SK-N-SH treated with all-trans-retinoic acid at 6 μM for 48 hours (cell line): ENCODE results near the gene LRRFIP1.
"Not testable (repeated sequence)": the region's sequence is repeated elsewhere in the genome, so short reads cannot be mapped to it uniquely, and the experiment has no call there.

ENCODE experiments used
- ATAC-seq: fragments of 200-7000 bp; cut with Tn5 transposase; 3 replicates; pipeline ENCODE4 v1.9.1; 2020; ENCODE audit warnings: mild to moderate bottlenecking, moderate library complexity
- ARNTL ChIP-seq: fragments of 450-650 bp; formaldehyde crosslinking; IDR thresholded peaks from 2 replicates; pipeline ENCODE4 v1.5.0; 2020; ENCODE audit warnings: low read depth, mild to moderate bottlenecking, moderate library complexity, borderline replicate concordance
- BACH2 ChIP-seq: fragments of 250-450 bp; sonication (Bioruptor Pico); IDR thresholded peaks from 2 replicates; pipeline ENCODE4 v1.9.0; 2021; ENCODE audit warnings: mild to moderate bottlenecking, borderline replicate concordance
- CREB5 ChIP-seq: fragments of 250-450 bp; sonication (Bioruptor Pico); IDR thresholded peaks from 2 replicates; pipeline ENCODE4 v1.5.1; 2020; ENCODE audit warnings: low read depth, mild to moderate bottlenecking, moderate library complexity
- CSRNP3 ChIP-seq: fragments of 250-450 bp; sonication (Bioruptor Pico); IDR thresholded peaks from 2 replicates; pipeline ENCODE4 v1.5.1; 2021; ENCODE audit warnings: mild to moderate bottlenecking, moderate library complexity
- ESRRG ChIP-seq: fragments of 250-450 bp; sonication (Bioruptor Pico); IDR thresholded peaks from 2 replicates; pipeline ENCODE4 v1.6.1; 2021; ENCODE audit warnings: mild to moderate bottlenecking
- GLIS3 ChIP-seq: fragments of 250-450 bp; sonication (Bioruptor Pico); IDR thresholded peaks from 2 replicates; pipeline ENCODE4 v1.5.0; 2020; ENCODE audit warnings: mild to moderate bottlenecking, moderate library complexity
- OSR1 ChIP-seq: fragments of 250-450 bp; sonication (Bioruptor Pico); IDR thresholded peaks from 2 replicates; pipeline ENCODE4 v1.8.0; 2022; ENCODE audit warnings: moderate library complexity, mild to moderate bottlenecking, inconsistent platforms
- PATZ1 ChIP-seq: fragments of 250-450 bp; sonication (Bioruptor Pico); IDR thresholded peaks from 2 replicates; pipeline ENCODE4 v1.8.0; 2020; ENCODE audit warnings: mild to moderate bottlenecking, moderate library complexity, borderline replicate concordance
- PPARA ChIP-seq: fragments of 250-450 bp; sonication (Bioruptor Pico); IDR thresholded peaks from 2 replicates; pipeline ENCODE4 v1.5.0; 2020; ENCODE audit warnings: mild to moderate bottlenecking, borderline replicate concordance
- RARB ChIP-seq: fragments of 250-450 bp; sonication (Bioruptor Pico); IDR thresholded peaks from 2 replicates; pipeline ENCODE4 v1.8.0; 2021; ENCODE audit warnings: mild to moderate bottlenecking, moderate library complexity
- SNAI2 ChIP-seq: fragments of 250-450 bp; sonication (Bioruptor Pico); IDR thresholded peaks from 2 replicates; pipeline ENCODE4 v1.5.0; 2020; ENCODE audit warnings: mild to moderate bottlenecking, moderate library complexity
- TCF4 ChIP-seq: fragments of 250-450 bp; sonication (Bioruptor Pico); IDR thresholded peaks from 2 replicates; pipeline ENCODE4 v1.8.0; 2021; ENCODE audit warnings: mild to moderate bottlenecking, moderate library complexity, borderline replicate concordance
- TOX ChIP-seq: fragments of 250-450 bp; sonication (Bioruptor Pico); IDR thresholded peaks from 2 replicates; pipeline ENCODE4 v1.8.0; 2021; ENCODE audit warnings: mild to moderate bottlenecking, moderate library complexity, borderline replicate concordance
- ZC3H10 ChIP-seq: fragments of 250-450 bp; sonication (Bioruptor Pico); IDR thresholded peaks from 2 replicates; pipeline ENCODE4 v1.5.1; 2021; ENCODE audit warnings: mild to moderate bottlenecking, moderate library complexity
- ZFP3 ChIP-seq: fragments of 250-450 bp; sonication (Bioruptor Pico); IDR thresholded peaks from 2 replicates; pipeline ENCODE4 v1.5.0; 2020; ENCODE audit warnings: mild to moderate bottlenecking, moderate library complexity
- ZNF565 ChIP-seq: fragments of 450-650 bp; formaldehyde crosslinking; conservative IDR thresholded peaks from 2 replicates; pipeline ENCODE4 v1.5.0; 2020; ENCODE audit warnings: low read depth, mild to moderate bottlenecking, moderate library complexity
- ZNF70 ChIP-seq: fragments of 450-650 bp; formaldehyde crosslinking; IDR thresholded peaks from 2 replicates; pipeline ENCODE4 v1.5.0; 2020; ENCODE audit warnings: mild to moderate bottlenecking, moderate library complexity
- ZNF8 ChIP-seq: fragments of 450-650 bp; formaldehyde crosslinking; IDR thresholded peaks from 2 replicates; pipeline ENCODE4 v1.5.0; 2020; ENCODE audit warnings: mild to moderate bottlenecking, moderate library complexity
- TF ChIP-seq, protein P1 (sequence below): fragments of 250-450 bp; sonication (Bioruptor Pico); IDR thresholded peaks from 2 replicates; pipeline ENCODE4 v1.8.0; 2021; ENCODE audit warnings: low read depth, mild to moderate bottlenecking, moderate library complexity, borderline replicate concordance
- TF ChIP-seq, protein P2 (sequence below): fragments of 250-450 bp; sonication (Bioruptor Pico); IDR thresholded peaks from 2 replicates; pipeline ENCODE4 v1.5.0; 2020; ENCODE audit warnings: mild to moderate bottlenecking, moderate library complexity

The LRRFIP1 gene

GRCh38 chr2:237782181-237782580, 154.8 kb downstream of the LRRFIP1 start (continued):
- TF ChIP-seq ARNTL (CRISPR knock-in tag) (no peak), ZNF70 (CRISPR knock-in tag) (no peak), TOX (CRISPR knock-in tag) (no peak), CREB5 (no peak), GLIS3 (CRISPR knock-in tag) (no peak), TCF4 (no peak)

GRCh38 chr2:237783678-237784077, 156.3 kb downstream of the LRRFIP1 start:
- ATAC-seq: not testable (repeated sequence)
- 0 out of 2 replicates have a peak, but pooled peaks have one; percentile 40 for TF ChIP-seq ZNF8 (CRISPR knock-in tag)

- TF ChIP-seq TOX (CRISPR knock-in tag) (no peak), PPARA (CRISPR knock-in tag) (no peak), SNAI2 (CRISPR knock-in tag) (no peak), ZNF8 (CRISPR knock-in tag) (no peak), ZC3H10 (CRISPR knock-in tag) (no peak), ESRRG (CRISPR knock-in tag) (no peak), ZNF565 (CRISPR knock-in tag) (no peak), ARNTL (CRISPR knock-in tag) (no peak), GLIS3 (CRISPR knock-in tag) (no peak), CREB5 (no peak), ZNF70 (CRISPR knock-in tag) (no peak)
- no peak for ATAC-seq
Observed at GRCh38 chr2:237786936-237787335, 159.5 kb downstream of the LRRFIP1 start.

DNA sequence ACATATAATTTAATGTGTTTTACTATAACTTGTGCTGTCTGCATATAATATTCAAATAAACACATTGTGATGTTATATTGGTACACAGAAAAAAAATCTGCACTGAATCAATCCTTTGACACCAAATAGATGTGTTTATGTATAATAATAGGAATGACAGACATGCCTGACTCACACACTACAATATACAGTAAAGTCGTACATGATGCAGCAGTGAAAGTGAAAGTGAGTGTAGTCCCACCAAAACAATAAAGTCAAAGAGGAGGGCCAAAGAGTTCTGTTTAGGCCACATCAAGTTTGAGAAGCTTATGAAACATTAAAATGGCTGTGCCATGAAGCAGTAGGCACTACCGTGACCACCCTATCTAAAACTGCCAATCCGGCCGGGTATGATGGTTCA, 163.0 kb downstream of the LRRFIP1 start:
- no peak for ATAC-seq
- no peak for TF ChIP-seq OSR1 (CRISPR knock-in tag)
- TF ChIP-seq TCF4: no peak
- no peak for TF ChIP-seq ZC3H10 (CRISPR knock-in tag)
- no peak for TF ChIP-seq ZNF565 (CRISPR knock-in tag)
- no peak for TF ChIP-seq ZFP3 (CRISPR knock-in tag)
- no peak for TF ChIP-seq RARB
- TF ChIP-seq, protein P1, sequence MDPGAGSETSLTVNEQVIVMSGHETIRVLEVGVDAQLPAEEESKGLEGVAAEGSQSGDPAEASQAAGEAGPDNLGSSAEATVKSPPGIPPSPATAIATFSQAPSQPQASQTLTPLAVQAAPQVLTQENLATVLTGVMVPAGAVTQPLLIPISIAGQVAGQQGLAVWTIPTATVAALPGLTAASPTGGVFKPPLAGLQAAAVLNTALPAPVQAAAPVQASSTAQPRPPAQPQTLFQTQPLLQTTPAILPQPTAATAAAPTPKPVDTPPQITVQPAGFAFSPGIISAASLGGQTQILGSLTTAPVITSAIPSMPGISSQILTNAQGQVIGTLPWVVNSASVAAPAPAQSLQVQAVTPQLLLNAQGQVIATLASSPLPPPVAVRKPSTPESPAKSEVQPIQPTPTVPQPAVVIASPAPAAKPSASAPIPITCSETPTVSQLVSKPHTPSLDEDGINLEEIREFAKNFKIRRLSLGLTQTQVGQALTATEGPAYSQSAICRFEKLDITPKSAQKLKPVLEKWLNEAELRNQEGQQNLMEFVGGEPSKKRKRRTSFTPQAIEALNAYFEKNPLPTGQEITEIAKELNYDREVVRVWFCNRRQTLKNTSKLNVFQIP (CRISPR knock-in tag): no peak
- TF ChIP-seq ZNF8 (CRISPR knock-in tag): no peak
- TF ChIP-seq GLIS3 (CRISPR knock-in tag): no peak
- TF ChIP-seq ESRRG (CRISPR knock-in tag): no peak
- no peak for TF ChIP-seq ARNTL (CRISPR knock-in tag)
- TF ChIP-seq BACH2 (CRISPR knock-in tag): no peak
- TF ChIP-seq CSRNP3 (CRISPR knock-in tag): no peak
- TF ChIP-seq PPARA (CRISPR knock-in tag): no peak
- TF ChIP-seq PATZ1: no peak
- no peak for TF ChIP-seq CREB5
- no peak for TF ChIP-seq TOX (CRISPR knock-in tag)
- TF ChIP-seq, protein P2, sequence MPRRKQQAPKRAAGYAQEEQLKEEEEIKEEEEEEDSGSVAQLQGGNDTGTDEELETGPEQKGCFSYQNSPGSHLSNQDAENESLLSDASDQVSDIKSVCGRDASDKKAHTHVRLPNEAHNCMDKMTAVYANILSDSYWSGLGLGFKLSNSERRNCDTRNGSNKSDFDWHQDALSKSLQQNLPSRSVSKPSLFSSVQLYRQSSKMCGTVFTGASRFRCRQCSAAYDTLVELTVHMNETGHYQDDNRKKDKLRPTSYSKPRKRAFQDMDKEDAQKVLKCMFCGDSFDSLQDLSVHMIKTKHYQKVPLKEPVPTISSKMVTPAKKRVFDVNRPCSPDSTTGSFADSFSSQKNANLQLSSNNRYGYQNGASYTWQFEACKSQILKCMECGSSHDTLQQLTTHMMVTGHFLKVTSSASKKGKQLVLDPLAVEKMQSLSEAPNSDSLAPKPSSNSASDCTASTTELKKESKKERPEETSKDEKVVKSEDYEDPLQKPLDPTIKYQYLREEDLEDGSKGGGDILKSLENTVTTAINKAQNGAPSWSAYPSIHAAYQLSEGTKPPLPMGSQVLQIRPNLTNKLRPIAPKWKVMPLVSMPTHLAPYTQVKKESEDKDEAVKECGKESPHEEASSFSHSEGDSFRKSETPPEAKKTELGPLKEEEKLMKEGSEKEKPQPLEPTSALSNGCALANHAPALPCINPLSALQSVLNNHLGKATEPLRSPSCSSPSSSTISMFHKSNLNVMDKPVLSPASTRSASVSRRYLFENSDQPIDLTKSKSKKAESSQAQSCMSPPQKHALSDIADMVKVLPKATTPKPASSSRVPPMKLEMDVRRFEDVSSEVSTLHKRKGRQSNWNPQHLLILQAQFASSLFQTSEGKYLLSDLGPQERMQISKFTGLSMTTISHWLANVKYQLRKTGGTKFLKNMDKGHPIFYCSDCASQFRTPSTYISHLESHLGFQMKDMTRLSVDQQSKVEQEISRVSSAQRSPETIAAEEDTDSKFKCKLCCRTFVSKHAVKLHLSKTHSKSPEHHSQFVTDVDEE: no peak
- no peak for TF ChIP-seq SNAI2 (CRISPR knock-in tag)
- no peak for TF ChIP-seq ZNF70 (CRISPR knock-in tag)
